OCI-LY3 (cell line): ENCODE data around the gene ACYP2.
"Not testable (repeated sequence)": the region's sequence is repeated elsewhere in the genome, so short reads cannot be mapped to it uniquely, and the experiment has no call there.

Experiments used
- CTCF ChIP-seq: fragments of 200-600, 300-600 bp; sonication (generic); IDR thresholded peaks from 2 replicates; pipeline ENCODE4 v1.5.1; 2014; ENCODE audit warnings: antibody characterized with exemption, low read length, low read depth
- EZH2phosphoT487 ChIP-seq: fragments of 200-600 bp; shearing (Covaris generic); IDR thresholded peaks from 2 replicates; pipeline ENCODE4 v1.6.1; 2018; ENCODE audit warnings: antibody characterized with exemption, mixed run types, low read depth

- not testable (repeated sequence) for TF ChIP-seq CTCF, EZH2phosphoT487
These were observed 936 bp upstream of the ACYP2 start for GRCh38 chr2:54114479-54114878.
